Activated CD4-positive, CD25-positive, alpha-beta regulatory T cell treated with anti-CD3 and anti-CD28 coated beads, Interleukin-2, amount 50 U/mL, for 16 hours (primary cell): ENCODE measurements around the gene ZMIZ1.

Experiments
- DNase-seq: peaks from one replicate; pipeline ENCODE4 v3.0.0-alpha.2; 2020; ENCODE audit warnings: low read depth, low spot score

Gene ZMIZ1

GRCh38 chr10:79050896-79051555 lies 17.7 kb upstream of the ZMIZ1 start:
- no peak for DNase-seq

DNA sequence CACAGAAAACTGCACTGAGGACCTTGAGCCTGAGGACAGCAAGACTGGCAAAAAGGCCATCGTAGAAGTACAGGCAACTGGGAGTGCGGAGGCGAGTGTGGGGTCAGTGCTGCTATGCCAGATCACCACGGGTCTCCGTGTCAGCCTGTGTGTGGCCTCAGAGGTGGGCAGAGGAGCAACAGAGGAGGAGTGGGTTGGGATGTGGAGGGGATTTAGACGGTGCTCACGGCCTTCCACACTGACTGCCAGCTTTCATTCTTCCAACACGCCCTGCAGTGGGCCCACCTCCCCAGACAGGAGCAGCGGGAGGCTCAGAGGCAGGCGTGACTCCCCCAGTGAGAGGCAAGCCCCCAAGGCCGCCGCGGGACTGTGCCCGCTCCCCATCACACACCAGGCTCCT lies 17.0 kb upstream of the ZMIZ1 start:
- DNase-seq = no peak

GRCh38 chr10:79052291-79053080 lies 16.3 kb upstream of the ZMIZ1 start:
- no peak for DNase-seq

GRCh38 chr10:79053081-79053434 lies 15.7 kb upstream of the ZMIZ1 start:
- DNase-seq = no peak

- no peak for DNase-seq
Measured at GRCh38 chr10:79053481-79054202, 15.1 kb upstream of the ZMIZ1 start.

GRCh38 chr10:79054203-79055099 lies 14.3 kb upstream of the ZMIZ1 start:
- no peak for DNase-seq

DNA sequence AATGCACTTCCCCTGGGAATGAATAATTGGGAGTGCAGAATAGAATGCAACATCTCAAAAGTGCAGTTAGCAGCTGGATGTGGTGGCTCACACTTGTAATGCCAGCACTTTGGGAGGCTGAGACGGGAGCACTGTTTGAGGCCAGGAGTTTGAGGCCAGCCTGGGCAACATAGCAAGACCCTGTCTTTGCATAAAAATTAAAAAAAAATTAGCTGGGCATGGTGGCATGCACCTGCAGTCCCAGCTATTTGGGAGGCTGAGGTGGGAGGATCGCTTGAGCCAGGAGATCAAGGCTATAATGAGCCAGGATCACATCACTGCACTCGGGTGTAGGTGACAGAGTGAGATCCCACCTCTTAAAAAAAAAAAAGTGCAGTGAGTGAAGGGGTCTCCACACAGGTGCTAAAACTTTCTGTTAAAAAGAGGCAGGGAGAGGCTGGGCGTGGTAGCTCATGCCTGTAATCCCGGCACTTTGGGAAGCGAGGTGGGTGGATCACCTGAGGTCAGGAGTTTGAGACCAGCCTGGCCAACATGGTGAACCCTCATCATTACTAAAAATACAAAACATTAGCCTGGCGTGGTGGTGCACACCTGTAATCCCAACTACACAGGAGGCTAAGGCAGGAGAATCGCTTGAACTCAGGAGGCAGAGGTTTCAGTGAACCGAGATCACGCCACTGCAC lies 13.5 kb upstream of the ZMIZ1 start:
- DNase-seq = no peak

- DNase-seq = no peak
Measured at GRCh38 chr10:79055892-79056291, 12.9 kb upstream of the ZMIZ1 start.

- DNase-seq = no peak
Measured at GRCh38 chr10:79056361-79056735, 12.4 kb upstream of the ZMIZ1 start.

GRCh38 chr10:79056736-79057391 lies 11.9 kb upstream of the ZMIZ1 start:
- DNase-seq = no peak

GRCh38 chr10:79057481-79058275 lies 11.1 kb upstream of the ZMIZ1 start:
- no peak for DNase-seq

- no peak for DNase-seq
Measured at GRCh38 chr10:79058899-79059841, 9.6 kb upstream of the ZMIZ1 start.

GRCh38 chr10:79059859-79060379 lies 8.8 kb upstream of the ZMIZ1 start:
- DNase-seq = no peak

DNA sequence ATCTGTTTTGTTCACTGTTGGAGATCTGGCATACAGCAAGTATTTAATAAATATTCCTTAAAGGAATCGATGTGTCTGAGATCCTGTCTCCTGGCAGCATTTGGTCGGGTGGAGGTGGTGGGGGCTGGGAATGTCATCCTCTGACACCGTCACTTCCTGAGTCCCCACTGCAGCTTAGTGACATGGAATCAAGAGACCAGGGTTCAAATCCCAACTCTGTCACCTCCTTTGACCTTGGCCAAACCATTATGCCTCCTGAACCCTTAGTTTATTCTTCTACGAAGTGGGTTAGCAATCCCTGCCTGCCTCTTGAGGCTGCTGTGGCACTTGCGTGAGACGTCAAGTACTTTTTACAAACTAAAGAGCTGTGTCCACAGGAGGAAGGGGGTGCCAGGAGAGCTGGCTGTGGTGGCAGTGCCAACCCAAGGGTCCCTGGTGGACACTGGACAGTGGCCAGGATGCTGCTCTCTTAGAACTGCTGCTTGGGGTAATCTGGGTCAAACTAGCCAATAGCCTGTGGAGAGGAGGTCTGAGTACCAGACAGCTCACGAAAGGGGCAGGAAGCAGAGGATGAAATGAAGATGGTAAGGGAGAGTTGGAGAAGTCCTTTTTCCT lies 8.0 kb upstream of the ZMIZ1 start:
- DNase-seq = no peak

DNA sequence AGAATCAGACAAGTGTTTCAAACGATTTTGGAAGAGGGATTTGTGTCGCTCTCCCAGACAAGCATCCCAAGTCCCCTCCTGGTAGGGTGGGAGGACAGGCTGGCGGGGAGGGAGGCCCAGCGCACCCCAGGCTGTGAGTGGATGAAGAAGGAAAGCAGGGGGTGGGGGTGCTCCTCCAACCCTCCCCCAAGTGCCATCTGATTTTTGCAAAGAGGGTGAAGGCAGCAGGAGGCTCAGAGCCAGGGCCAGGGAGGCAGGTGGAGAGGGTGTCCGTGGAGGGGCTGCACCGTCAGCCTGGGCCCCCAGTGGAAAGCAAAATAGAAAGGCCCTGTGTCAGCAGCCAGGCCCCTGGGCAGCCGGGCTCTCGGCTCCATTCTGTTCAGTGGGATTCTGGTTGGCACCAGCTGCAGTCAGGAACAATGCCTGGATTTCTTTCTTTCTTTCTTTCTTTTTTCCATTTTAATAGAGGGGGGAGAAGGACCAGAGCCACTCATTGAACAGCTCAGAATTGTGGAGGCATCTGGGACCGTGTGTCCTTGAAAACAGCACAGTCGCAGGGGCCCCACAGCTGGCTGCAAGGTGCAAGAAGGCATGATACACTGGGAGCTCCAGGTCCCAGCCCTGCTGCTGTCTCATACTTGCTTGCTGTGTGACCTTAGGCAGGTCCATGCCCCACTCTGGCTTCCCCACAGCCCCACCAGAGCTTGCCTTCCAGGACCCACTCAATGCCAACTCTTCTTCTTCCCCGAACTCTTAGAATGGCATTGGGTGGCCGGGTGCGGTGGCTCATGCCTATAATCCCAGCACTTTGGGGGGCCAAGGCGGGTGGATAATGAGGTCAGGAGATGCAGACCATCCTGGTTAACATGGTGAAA lies 7.1 kb upstream of the ZMIZ1 start:
- no peak for DNase-seq

GRCh38 chr10:79063071-79063491 lies 5.7 kb upstream of the ZMIZ1 start:
- DNase-seq = no peak
